NCI-H1092 treated with DMSO at 0.1 percent for 48 hours (cell line): ENCODE results near the gene SRXN1.

Experiments used
- DNase-seq: peaks from one replicate; lab custom pipeline; 2025; lab: John Stamatoyannopoulos, UW

SRXN1 gene

DNA sequence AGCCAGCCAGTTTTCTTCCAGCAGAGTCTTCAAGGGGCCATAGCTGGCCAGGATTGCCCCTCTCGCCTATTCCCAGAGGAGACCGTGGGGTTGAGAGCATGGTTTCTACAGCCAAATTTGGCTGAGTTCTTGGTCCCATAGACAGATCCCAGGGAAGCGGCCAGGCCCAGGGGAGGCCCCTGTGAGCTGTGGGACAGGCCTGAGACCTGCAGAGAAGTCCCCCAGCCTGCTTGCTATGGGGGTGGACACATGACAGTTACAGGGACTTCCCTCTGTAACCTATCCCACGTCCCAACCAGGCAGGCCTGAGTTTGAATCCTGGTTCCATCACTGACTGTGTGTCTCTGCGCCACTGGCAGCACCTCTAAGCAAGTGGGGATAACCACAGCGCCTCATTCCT is 45.5 kb downstream of the SRXN1 start:
- no peak for DNase-seq

DNA sequence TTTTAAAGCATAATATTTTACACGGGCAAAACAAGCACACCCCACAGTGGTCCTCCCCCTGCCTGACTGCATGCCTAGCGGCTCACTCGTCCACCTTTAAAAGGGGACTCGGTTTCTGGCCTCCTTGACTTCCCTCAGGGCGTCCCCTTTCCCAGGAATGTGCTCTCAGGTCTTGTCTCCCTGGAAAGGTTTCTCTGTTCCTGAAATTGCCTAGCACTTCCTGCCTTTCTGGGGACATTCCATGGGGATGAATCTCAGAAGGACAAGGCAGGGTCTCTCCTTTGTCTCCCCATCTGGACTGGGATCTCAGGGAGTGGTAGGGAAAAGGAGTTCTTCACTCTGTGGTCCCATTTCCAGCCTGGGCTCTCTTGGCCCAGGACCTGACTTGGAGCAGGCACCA is 47.8 kb downstream of the SRXN1 start:
- no peak for DNase-seq

GRCh38 chr20:603116-603640 is 49.8 kb downstream of the SRXN1 start:
- no peak for DNase-seq

DNA sequence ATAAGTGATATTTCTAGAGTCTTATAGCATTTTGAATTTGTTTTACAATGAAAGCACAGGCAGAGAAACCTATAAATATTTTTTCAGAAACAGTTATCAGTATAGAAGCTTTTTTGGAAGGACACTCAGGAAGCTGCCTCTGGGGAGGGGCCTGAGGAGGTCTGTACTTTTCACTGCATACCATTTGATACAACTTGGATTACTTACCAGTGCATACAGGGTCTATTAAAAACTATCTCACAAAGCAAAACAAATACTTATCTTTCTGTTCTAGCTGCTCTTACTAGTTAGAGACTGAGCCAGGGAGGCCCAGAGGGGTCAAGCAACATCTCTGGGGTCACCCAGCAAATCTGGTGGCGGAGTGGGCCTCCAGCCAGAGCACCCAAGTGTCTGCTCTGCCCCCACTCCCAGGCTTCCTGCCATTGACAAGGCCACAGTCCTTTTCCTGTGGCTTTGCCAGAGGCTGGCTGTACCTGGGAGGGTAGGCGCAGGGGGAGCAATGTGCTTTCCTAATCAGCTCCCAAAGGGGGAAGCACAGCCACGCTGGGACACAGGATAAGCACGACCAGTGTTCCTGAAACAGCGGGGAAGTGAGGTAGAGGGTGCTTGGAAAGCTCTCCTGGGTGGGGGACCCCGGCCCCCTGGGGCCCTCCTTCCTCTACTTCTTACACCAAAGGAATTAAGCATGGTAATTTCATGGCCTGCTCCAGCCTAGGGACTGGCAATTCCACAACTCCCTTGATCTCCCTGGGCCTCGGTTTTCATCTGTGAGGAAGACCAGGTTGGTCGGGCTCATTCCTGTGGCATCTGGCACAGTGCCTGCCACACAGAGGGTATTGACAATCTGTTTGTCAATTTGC is 50.7 kb downstream of the SRXN1 start:
- DNase-seq, result no peak

- no peak for DNase-seq
These were observed 52.3 kb downstream of the SRXN1 start for GRCh38 chr20:600736-601135.

- no peak for DNase-seq
These were observed 52.9 kb downstream of the SRXN1 start for GRCh38 chr20:600141-600540.

DNA sequence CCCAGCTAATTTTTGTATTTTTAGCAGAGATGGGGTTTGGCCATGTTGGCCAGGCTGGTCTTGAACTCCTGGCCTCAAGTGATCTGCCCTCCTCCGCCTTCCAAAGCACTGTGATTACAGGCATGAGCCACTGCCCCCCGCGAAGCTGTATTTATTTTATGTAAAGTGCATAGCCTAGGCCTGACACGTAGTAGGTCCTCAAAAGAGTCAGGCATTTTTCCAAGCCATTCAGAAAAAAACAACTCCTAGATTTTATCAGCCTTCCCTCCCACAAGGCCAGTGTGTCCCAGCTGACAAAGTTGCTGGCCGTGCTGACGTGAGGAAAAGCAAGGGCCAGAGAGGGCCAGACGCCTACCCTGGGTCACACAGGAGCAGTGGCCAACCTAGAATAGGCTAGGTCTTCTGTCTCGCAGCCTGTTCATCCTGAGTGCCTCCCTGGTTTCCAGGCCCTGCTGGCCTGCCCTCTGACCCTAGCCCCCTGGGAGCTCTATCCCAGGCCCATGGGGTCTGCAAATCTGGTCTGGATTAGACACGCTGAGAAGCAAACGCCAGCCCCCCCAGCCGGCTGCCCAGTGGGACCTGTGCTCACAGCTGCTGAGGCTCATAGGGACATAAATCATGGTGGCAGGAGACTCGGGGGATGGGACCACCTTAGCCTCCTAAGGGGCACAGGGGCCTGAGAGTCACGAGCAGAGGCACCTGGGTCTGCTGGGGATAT is 54.7 kb downstream of the SRXN1 start:
- no peak for DNase-seq

GRCh38 chr20:597560-597959 is 55.4 kb downstream of the SRXN1 start:
- DNase-seq, result no peak
